GM18517 (cell line): Measurements from ENCODE around the gene RIMKLA.
A peak's percentile ranks its signal among the peaks of the same experiment; 100 is the strongest.

Experiments
- ATAC-seq: cut with Tn5 transposase; IDR thresholded peaks from one replicate; pipeline ENCODE4 v1.9.1; 2021; ENCODE audit warnings: mild to moderate bottlenecking, moderate library complexity; ENCODE audit not compliant: unreplicated experiment

RIMKLA gene

GRCh38 chr1:42424201-42424600, 43.6 kb downstream of the RIMKLA start:
- no peak for ATAC-seq

GRCh38 chr1:42427240-42427639, 46.6 kb downstream of the RIMKLA start:
- no peak for ATAC-seq

GRCh38 chr1:42429603-42430002, 49.0 kb downstream of the RIMKLA start:
- ATAC-seq, result no peak

- no peak for ATAC-seq
Observed at GRCh38 chr1:42430286-42431135, 49.9 kb downstream of the RIMKLA start.

- ATAC-seq, result no peak
Observed at GRCh38 chr1:42431514-42431913, 50.9 kb downstream of the RIMKLA start.

- no peak for ATAC-seq
Observed at GRCh38 chr1:42432714-42433113, 52.1 kb downstream of the RIMKLA start.

- ATAC-seq, result no peak
Observed at GRCh38 chr1:42433369-42433768, 52.8 kb downstream of the RIMKLA start.

GRCh38 chr1:42434340-42434739, 53.7 kb downstream of the RIMKLA start:
- ATAC-seq, result no peak

- no peak for ATAC-seq
Observed at GRCh38 chr1:42439940-42440339, 59.3 kb downstream of the RIMKLA start.

GRCh38 chr1:42442662-42443061, 62.1 kb downstream of the RIMKLA start:
- no peak for ATAC-seq

GRCh38 chr1:42449256-42449655, 68.7 kb downstream of the RIMKLA start:
- ATAC-seq, result no peak

GRCh38 chr1:42450061-42450460, 69.5 kb downstream of the RIMKLA start:
- no peak for ATAC-seq

- ATAC-seq, result no peak
Observed at GRCh38 chr1:42453386-42453785, 72.8 kb downstream of the RIMKLA start.

GRCh38 chr1:42454403-42454802, 73.8 kb downstream of the RIMKLA start:
- ATAC-seq, result no peak

- peak; percentile 76 for ATAC-seq
Observed at GRCh38 chr1:42456010-42456753, 75.6 kb downstream of the RIMKLA start, which contains the start of the genes PPCS and ZMYND12. Gene PPCS (plus strand): TSS chr1:42456543. CDS start chr1:42456566, 23 bp downstream. Gene ZMYND12 (minus strand): TSS chr1:42456022. CDS start chr1:42455997, 25 bp downstream.

GRCh38 chr1:42456754-42457089, 76.1 kb downstream of the RIMKLA start:
- ATAC-seq, result peak; percentile 45

- no peak for ATAC-seq
Observed at GRCh38 chr1:42461196-42461595, 80.6 kb downstream of the RIMKLA start.

GRCh38 chr1:42462828-42463763, 82.5 kb downstream of the RIMKLA start, which contains the start of gene CCDC30:
Gene CCDC30 (plus strand): TSS chr1:42463286. CDS start chr1:42480552, 17,266 bp downstream.
- peak; percentile 96 for ATAC-seq

- ATAC-seq, result no peak
Observed at GRCh38 chr1:42463921-42464320, 83.3 kb downstream of the RIMKLA start.

GRCh38 chr1:42466030-42466429, 85.4 kb downstream of the RIMKLA start:
- ATAC-seq, result no peak

- no peak for ATAC-seq
Observed at GRCh38 chr1:42469727-42470126, 89.1 kb downstream of the RIMKLA start.
